Stimulated activated CD4-positive, alpha-beta T cell treated with anti-CD3 and anti-CD28 coated beads, Interleukin-2, amount 100 ng/mL, for 4 hours (primary cell): ENCODE data around the gene SDHC.

Experiments used
- DNase-seq: peaks from one replicate; pipeline ENCODE4 v3.0.0-alpha.2; 2020; ENCODE audit warnings: low read depth

Gene SDHC, protein sequence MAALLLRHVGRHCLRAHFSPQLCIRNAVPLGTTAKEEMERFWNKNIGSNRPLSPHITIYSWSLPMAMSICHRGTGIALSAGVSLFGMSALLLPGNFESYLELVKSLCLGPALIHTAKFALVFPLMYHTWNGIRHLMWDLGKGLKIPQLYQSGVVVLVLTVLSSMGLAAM

DNA sequence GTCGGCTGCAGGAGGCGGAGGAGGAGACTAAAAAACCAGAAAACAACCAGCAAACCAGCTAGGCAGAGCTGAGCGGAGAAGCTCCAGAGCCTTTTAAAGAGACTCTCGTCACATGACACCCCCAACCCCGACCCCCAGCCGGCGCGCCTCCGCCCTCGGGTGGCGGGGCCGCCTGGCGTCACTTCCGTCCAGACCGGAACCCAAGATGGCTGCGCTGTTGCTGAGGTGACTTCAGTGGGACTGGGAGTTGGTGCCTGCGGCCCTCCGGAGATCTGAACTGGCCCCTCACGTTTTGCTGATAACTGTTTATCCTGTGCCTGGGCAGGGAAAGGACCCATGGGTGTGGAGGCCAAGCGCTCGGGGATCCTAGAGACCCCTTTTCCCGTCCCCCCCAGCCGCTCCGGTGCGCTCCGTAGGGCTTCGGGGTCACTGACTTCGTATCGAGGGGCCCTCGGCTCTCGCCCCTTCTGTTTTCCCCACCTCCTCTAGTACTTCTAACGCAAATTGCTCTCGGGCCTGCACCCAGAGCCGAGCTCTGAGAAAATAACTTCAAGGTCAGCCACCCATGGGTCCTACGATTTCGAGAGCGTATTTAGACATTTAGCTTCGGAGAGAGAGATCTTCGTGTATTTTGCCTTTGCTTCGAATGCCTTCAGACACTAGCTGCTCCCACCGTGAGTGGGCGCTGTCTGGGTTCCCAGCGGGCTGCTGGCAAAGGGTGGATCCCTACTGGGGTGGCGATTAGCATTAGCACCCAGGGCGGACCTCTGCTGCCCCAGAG is at the start of gene SDHC:
TSS of gene SDHC (plus strand) at position 181 of the 781 bp plus-strand sequence. CDS start at position 206, 25 bp downstream.
- peak; percentile 82 for DNase-seq

GRCh38 chr1:161265305-161265704 is 48.9 kb upstream of the SDHC start:
- DNase-seq = no peak

GRCh38 chr1:161266202-161266601 is 48.0 kb upstream of the SDHC start:
- no peak for DNase-seq

- DNase-seq = no peak
Observed at GRCh38 chr1:161266836-161267235, 47.3 kb upstream of the SDHC start.

DNA sequence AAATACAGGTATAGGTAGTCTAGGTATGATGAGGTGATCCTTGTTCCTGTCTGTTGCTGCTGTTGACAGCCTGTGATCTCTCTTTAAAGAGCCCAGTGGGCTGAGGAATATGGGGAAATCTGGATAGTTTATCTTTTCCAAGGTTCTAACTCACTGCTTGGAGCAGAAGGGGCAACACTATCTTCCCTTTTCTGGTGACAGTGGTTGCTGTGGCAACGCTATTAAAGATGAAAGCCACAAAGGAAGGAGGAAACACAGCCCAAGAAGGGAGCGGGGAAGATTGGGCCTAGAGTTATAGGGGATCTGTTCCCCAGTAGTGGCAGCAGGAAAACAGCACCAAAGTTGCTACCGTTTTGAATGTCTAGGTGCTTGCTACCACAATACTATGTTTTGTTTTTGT is 46.9 kb upstream of the SDHC start:
- DNase-seq = no peak

DNA sequence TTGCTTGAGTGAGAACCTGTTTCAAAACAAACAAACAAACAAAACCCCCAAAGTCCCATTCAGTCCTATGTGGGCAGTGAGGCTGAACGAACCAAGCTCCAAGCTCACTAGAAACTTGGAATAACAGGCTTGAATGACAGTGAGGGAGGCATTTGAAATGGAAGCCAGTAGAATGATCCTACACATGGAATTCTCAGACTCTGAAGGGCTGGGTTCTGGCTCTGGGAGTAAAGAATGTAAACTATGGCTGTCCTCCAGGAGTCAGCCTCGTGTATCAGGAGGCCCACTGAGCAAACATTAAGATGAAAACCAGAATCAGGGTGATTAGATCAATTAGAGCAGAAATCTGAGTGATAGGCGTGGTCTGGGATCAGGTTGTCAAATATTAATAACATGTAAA is 40.8 kb upstream of the SDHC start:
- no peak for DNase-seq

GRCh38 chr1:161274874-161275273 is 39.3 kb upstream of the SDHC start:
- no peak for DNase-seq

- no peak for DNase-seq
Observed at GRCh38 chr1:161282991-161283390, 31.2 kb upstream of the SDHC start.

- DNase-seq = no peak
Observed at GRCh38 chr1:161285113-161285512, 29.1 kb upstream of the SDHC start.

- no peak for DNase-seq
Observed at GRCh38 chr1:161285521-161285920, 28.7 kb upstream of the SDHC start.

GRCh38 chr1:161287482-161288054 is 26.6 kb upstream of the SDHC start:
- DNase-seq = no peak

- no peak for DNase-seq
Observed at GRCh38 chr1:161290779-161291178, 23.4 kb upstream of the SDHC start.

DNA sequence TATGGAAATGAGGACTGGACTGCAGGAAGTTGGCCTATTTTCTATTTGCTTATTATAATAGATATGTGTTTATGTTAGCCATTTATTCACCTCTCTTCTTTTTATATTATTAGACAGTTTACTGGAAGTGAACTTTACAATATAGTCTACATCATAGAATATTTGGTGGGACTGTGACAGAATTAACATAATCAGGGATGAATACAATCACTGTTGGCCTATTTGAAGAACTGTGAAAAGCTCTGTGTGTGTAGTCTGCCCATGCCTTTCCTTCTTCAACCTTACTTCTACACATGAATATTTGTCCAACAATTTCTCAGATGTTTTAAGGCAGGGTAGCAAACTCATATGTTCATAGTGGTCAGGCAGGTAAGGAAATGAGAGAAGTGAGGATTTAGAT is 16.8 kb upstream of the SDHC start:
- no peak for DNase-seq

DNA sequence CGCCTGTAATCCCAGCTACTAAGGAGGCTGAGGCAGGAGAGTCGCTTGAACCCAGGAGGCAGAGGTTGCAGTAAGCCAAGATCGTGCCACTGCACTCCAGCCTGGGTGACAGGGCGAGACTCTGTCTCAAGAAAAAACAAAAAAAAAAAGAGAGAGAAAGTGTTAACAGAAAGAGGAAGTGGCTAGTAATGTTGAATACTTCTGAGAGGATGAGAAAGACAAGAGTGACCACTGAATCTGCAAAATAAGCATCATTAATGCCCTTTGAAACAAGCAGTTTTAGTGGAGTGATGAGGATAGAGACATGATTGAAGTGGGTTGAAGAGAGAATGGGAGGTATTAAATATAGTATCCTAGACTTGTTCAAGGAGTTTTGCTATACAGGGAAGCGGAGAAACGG is 16.1 kb upstream of the SDHC start:
- DNase-seq = no peak

DNA sequence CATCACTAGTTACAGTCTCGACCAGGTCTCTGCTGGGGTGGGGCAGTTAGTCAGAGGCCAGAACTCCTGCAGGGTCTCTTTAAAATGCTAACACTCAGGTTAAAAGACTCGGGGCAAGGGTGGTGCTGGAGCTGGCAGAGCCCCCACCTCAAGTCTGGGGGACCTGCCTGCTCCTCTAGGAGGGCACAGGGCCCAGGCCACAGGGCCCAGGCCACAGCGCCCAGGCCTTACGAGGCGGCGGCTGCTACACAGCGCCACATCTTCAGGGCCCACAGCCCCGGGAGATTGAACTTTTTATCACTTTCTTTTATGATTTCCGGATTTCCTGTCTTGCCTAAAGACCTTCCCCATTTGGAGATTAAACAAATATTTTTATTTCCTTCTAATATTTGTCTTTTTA is 14.8 kb upstream of the SDHC start:
- no peak for DNase-seq

GRCh38 chr1:161300478-161300877 is 13.7 kb upstream of the SDHC start:
- no peak for DNase-seq

GRCh38 chr1:161304927-161305866 is 9.0 kb upstream of the SDHC start:
- DNase-seq = no peak

- peak; percentile 78 for DNase-seq
Observed at GRCh38 chr1:161305867-161306519, 8.2 kb upstream of the SDHC start.

GRCh38 chr1:161307230-161307768 is 6.9 kb upstream of the SDHC start:
- DNase-seq = no peak

DNA sequence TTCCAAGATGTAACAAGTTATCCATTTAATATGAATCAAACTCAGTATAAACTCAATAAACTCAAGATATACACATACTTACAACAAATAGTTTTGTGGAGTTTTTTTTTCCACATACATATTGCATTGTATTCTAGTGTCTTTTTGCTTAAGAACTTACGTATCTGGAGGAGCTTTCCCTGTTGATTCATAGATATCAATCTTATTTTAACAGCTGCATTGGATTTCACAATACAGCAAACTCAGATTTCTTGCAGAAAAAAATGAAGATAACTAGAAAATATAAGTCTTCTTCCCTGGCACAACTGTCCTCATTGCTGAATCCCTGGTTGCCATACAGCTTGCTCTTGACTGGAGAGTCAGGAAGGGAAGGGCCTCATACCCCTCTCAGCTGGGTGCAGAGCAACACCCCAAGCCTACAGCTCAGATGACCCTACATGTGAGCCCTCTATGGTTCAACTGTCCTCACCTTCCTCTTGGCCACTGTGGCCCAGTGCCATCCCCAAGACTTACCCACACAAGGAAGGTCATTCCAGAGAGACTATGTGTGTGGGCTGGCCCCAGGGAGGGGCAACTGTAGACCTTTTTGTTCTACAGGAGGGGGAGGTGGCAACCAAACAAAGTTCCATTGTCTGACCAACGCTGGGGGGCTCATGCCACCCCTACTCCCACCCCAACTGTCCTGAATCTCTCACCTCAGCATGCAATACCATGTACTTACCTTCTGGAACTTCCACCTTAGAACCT is 6.1 kb upstream of the SDHC start:
- DNase-seq = no peak

GRCh38 chr1:161309868-161310267 is 4.3 kb upstream of the SDHC start, which contains the start of gene MPZ:
Gene MPZ, minus strand, starts transcription at chr1:161309968. Its CDS starts 63 bp downstream, at chr1:161309905.
- DNase-seq = no peak
